Astrocyte of the cerebellum (primary cell): ENCODE data around the gene CCDC47.

Source experiments
- DNase-seq: peaks from one replicate; pipeline ENCODE4 v3.0.0-alpha.2; 2011; ENCODE audit warnings: low read depth
- H3K4me3 ChIP-seq: 2 replicates; pipeline ENCODE4 v1.5.1; 2011; ENCODE audit warnings: mild to moderate bottlenecking, low read depth, low read length, moderate library complexity
- in situ Hi-C: cut with HindIII; loops from 2 replicates; pipeline ENCODE4 v1.10.0; 2017; ENCODE audit warnings: low sequenced_read_pairs
- TF ChIP-seq, protein P1 (sequence below): IDR thresholded peaks from 2 replicates; pipeline ENCODE4 v1.5.1; 2012; ENCODE audit warnings: low read length, low read depth, moderate library complexity, mild to moderate bottlenecking; ENCODE audit errors: missing control alignments

CCDC47 gene

DNA sequence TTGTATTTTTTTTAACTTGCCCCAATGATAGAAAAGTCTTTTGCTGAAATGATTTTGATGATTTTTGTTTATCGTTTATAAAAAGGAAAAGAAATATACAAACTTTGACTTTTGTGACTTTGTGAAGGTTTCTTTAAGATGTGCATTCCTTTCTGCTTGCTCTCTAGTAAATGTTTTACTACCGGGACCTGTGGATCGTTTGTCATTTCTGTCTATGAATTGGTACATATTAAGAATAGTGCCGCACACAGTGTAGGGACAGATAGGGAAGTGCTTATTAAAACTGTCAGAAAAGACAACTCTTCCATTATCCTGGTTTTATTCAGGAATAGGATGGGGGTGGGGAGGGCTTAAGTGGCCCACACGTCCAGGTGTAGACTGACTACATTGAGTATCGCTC lies 45.7 kb upstream of the CCDC47 start:
- DNase-seq, result no peak
- H3K4me3 ChIP-seq, result no peak overlapping the region
- TF ChIP-seq, protein P1, sequence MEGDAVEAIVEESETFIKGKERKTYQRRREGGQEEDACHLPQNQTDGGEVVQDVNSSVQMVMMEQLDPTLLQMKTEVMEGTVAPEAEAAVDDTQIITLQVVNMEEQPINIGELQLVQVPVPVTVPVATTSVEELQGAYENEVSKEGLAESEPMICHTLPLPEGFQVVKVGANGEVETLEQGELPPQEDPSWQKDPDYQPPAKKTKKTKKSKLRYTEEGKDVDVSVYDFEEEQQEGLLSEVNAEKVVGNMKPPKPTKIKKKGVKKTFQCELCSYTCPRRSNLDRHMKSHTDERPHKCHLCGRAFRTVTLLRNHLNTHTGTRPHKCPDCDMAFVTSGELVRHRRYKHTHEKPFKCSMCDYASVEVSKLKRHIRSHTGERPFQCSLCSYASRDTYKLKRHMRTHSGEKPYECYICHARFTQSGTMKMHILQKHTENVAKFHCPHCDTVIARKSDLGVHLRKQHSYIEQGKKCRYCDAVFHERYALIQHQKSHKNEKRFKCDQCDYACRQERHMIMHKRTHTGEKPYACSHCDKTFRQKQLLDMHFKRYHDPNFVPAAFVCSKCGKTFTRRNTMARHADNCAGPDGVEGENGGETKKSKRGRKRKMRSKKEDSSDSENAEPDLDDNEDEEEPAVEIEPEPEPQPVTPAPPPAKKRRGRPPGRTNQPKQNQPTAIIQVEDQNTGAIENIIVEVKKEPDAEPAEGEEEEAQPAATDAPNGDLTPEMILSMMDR, result no peak
- in situ Hi-C loops, result loop anchor here (5.0 kb wide), 1 partner anchor 72 kb away; no protein-coding TSS in a partner anchor

DNA sequence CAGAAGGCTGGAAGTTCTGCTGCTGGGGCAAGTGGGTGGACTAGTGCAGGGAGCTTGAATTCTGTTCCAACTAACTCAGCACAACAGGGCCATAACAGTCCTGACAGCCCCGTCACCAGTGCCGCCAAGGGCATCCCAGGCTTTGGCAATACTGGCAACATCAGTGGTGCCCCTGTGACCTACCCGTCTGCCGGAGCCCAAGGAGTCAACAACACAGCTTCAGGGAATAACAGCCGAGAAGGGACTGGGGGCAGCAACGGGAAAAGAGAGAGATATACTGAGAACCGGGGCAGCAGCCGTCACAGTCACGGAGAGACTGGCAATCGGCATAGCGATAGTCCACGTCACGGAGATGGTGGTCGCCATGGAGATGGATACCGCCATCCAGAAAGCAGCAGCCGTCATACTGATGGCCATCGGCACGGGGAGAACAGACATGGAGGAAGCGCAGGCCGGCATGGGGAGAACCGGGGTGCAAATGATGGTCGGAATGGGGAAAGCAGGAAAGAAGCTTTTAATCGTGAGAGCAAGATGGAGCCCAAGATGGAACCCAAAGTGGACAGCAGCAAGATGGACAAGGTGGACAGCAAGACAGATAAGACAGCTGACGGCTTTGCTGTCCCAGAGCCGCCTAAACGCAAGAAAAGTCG lies 44.5 kb upstream of the CCDC47 start:
- H3K4me3 ChIP-seq, result no peak overlapping the region
- DNase-seq, result no peak
- TF ChIP-seq, protein P1, result no peak
- in situ Hi-C loops, result loop anchor here (5.0 kb wide), 1 partner anchor 71 kb away; no protein-coding TSS in a partner anchor

DNA sequence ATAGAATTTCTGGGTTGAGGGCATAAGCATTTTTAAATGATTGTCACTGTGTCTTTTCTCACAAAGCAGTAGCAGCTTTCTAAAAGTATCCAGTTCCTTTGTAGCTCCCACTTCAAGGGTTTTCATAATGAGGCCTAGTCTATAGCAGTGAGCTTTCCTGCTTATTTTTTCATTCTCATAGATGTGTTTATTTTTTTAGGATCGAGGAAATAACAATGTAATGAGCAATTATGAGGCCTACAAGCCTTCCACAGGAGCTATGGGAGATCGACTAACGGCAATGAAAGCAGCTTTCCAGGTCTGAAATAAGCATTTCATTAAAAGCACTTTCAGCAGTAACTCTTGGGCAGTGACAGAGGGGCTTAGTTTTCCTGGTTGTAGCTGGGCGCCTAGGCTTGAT lies 43.3 kb upstream of the CCDC47 start:
- TF ChIP-seq, protein P1, result no peak
- in situ Hi-C loops, result loop anchor here (5.0 kb wide), 1 partner anchor 69 kb away; no protein-coding TSS in a partner anchor
- DNase-seq, result no peak
- no peak overlapping the region for H3K4me3 ChIP-seq

DNA sequence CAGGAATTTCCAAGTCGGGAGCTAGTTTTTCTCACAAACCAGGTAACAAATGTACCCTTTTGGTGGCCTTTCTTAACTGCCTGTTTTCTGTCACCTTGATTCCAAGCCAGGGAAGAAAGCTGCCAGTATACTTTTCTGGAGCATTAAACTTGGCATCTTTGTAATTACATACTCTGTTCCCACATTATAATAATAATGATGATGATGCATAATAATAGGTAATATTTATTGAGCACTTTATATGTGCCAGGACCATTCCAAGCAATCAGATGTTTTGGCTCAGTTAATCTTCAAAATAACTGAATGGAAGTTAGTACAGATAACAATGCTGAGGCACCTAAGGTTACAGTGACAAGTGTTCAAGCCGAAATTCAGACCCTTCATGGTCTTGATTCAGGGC lies 42.7 kb upstream of the CCDC47 start:
- H3K4me3 ChIP-seq, result no peak overlapping the region
- in situ Hi-C loops, result loop anchor here (5.0 kb wide), 1 partner anchor 69 kb away; no protein-coding TSS in a partner anchor
- TF ChIP-seq, protein P1, result no peak
- DNase-seq, result no peak

DNA sequence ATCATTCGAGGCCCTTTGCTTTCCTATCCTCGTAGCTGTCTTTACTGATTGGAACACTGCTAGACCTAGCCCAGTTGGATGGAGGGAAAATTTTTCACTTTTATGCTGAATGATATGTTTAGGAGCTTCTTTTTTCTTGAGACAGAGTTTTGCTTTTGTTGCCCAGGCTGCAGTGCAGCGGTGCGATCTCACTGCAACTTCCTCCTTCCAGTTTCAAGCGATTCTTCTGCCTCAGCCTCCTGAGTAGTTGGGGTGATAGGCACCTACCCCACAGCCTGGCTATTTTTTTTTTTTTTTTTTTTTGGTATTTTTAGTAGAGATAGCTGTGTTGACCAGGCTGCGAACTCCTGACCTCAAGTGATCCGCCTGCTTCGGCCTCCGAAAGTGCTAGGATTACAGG lies 36.6 kb upstream of the CCDC47 start:
- TF ChIP-seq, protein P1, result no peak
- no peak for DNase-seq
- in situ Hi-C loops, result no loop called here
- no peak overlapping the region for H3K4me3 ChIP-seq

DNA sequence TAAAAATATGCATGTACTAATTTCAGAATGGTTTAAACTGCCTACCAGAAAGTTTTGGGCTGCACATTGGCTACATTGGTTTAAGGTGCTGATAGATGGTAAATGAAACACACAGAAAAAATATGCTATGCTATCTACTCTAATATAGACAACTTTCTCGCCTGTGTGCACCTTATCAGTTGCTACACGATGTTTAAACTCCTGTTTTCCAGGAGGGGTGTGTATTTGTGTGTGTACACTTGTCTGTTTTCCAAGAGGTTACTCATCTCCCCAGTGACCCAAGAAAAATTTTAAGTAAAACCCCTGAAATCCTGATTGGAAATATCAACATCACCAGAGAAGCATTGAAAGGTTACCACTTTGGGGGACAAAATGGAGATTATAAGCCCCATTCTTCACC lies 32.2 kb upstream of the CCDC47 start:
- DNase-seq, result no peak
- H3K4me3 ChIP-seq, result no peak overlapping the region
- in situ Hi-C loops, result no loop called here
- TF ChIP-seq, protein P1, result no peak
